GM12878 (cell line): ENCODE results near the gene ITPR3.

Source experiments
- BRCA1 ChIP-seq: IDR thresholded peaks from 2 replicates; pipeline ENCODE4 v1.6.1; 2011; ENCODE audit warnings: low read depth, low read length, improper control_type of control experiment
- POLR2A ChIP-seq: IDR thresholded peaks from 2 replicates; pipeline ENCODE4 v1.6.1; 2011; ENCODE audit warnings: low read depth, mild to moderate bottlenecking, low read length
- RAD51 ChIP-seq: fragments of 450-650 bp; IDR thresholded peaks from 2 replicates; pipeline ENCODE4 v1.6.1; 2016; ENCODE audit warnings: moderate library complexity, mild to moderate bottlenecking, inconsistent platforms
- TARDBP ChIP-seq: IDR thresholded peaks from 2 replicates; pipeline ENCODE4 v1.6.1; 2016; ENCODE audit warnings: borderline replicate concordance
- TF ChIP-seq, protein P1 (sequence below): fragments of 450-650 bp; formaldehyde crosslinking; IDR thresholded peaks from 2 replicates; pipeline ENCODE4 v1.5.0; 2022; ENCODE audit warnings: mild to moderate bottlenecking, missing genetic modification characterization

DNA sequence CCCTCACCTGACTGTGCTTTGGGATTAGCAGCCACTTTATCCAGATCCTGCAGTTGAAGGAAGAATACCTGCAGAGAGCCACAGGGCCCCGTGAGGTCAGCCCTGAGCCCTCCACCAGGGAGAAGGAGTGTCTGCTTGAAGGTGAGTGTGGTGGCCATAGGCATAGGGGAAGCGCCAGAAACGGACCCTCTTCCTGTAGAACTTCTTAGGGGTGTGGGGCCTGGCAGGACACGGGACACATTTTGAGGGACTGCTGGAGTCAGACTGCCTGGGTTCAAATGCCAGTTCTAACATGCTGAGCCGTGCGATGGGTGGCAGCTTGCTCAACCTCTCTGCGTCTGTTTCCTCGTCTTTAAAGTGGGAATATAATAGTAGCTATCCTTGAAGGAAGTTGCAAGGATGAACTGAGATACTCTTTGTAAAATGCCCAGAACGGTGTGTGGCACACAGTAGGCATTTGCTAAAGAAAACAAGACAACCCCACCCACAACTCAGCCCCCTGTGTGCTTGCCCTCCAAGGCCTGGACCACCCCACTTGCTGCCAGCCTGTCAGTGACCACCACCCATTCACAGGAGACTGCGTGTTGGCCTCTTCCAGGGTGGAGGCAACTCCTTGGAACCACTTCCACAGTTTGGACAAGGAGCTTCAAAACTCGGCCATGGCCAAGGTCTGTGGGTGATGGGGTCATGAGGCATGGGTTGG is 36.3 kb upstream of the ITPR3 start:
- TF ChIP-seq BRCA1: no peak
- no peak for TF ChIP-seq TARDBP
- TF ChIP-seq RAD51: no peak
- TF ChIP-seq POLR2A: no peak
- TF ChIP-seq, protein P1, sequence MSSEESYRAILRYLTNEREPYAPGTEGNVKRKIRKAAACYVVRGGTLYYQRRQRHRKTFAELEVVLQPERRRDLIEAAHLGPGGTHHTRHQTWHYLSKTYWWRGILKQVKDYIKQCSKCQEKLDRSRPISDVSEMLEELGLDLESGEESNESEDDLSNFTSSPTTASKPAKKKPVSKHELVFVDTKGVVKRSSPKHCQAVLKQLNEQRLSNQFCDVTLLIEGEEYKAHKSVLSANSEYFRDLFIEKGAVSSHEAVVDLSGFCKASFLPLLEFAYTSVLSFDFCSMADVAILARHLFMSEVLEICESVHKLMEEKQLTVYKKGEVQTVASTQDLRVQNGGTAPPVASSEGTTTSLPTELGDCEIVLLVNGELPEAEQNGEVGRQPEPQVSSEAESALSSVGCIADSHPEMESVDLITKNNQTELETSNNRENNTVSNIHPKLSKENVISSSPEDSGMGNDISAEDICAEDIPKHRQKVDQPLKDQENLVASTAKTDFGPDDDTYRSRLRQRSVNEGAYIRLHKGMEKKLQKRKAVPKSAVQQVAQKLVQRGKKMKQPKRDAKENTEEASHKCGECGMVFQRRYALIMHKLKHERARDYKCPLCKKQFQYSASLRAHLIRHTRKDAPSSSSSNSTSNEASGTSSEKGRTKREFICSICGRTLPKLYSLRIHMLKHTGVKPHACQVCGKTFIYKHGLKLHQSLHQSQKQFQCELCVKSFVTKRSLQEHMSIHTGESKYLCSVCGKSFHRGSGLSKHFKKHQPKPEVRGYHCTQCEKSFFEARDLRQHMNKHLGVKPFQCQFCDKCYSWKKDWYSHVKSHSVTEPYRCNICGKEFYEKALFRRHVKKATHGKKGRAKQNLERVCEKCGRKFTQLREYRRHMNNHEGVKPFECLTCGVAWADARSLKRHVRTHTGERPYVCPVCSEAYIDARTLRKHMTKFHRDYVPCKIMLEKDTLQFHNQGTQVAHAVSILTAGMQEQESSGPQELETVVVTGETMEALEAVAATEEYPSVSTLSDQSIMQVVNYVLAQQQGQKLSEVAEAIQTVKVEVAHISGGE (CRISPR knock-in tag): no peak
